ENCODE results near the gene MYOM1.

- TF ChIP-seq CTCF (IDR thresholded peaks at IDR 0.05) (no peak), POLR2A (IDR thresholded peaks at IDR 0.05) (no peak)
Measured at GRCh38 chr18:3190610-3191009, 29.2 kb downstream of the MYOM1 start.
